SK-MEL-5 (cell line): Measurements from ENCODE around the gene ARRDC1. TPM values are rescaled to one million over a fixed set of nuclear protein-coding genes. Genes with fewer than 3 reads are reported as not detected.
A peak's percentile ranks its signal among the peaks of the same experiment; 100 is the strongest.
"Not testable (repeated sequence)": the region's sequence is repeated elsewhere in the genome, so short reads cannot be mapped to it uniquely, and the experiment has no call there.

ENCODE experiments used
- DNase-seq: peaks from one replicate; pipeline ENCODE4 v3.0.0-alpha.2; 2016; ENCODE audit warnings: low read depth, low spot score
- in situ Hi-C: cut with HindIII; loops from 2 replicates; pipeline ENCODE4 v1.10.0; 2016; ENCODE audit warnings: low sequenced_read_pairs, high pct_unique_total_duplicates, low pct_unique_long_range_greater_than_20kb
- polyA plus RNA-seq, 2 experiments: library from polyadenylated mRNA; depleted of rRNA; stranded (reverse); fragments of >200 nt; gene quantifications; 2 replicates each; pipeline ENCODE4 v1.2.3, GENCODE V29; 2015
- total RNA-seq: library from RNA; depleted of rRNA; stranded (reverse); fragments of >200 nt; shearing (Covaris generic); gene quantifications from 2 replicates; pipeline ENCODE4 v1.2.3, GENCODE V29; 2014; rRNA removed

ARRDC1 gene, protein sequence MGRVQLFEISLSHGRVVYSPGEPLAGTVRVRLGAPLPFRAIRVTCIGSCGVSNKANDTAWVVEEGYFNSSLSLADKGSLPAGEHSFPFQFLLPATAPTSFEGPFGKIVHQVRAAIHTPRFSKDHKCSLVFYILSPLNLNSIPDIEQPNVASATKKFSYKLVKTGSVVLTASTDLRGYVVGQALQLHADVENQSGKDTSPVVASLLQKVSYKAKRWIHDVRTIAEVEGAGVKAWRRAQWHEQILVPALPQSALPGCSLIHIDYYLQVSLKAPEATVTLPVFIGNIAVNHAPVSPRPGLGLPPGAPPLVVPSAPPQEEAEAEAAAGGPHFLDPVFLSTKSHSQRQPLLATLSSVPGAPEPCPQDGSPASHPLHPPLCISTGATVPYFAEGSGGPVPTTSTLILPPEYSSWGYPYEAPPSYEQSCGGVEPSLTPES
- 24.4 and 28.2 TPM in 2 replicates for total RNA-seq
- 27.9 and 30.8 TPM in 2 replicates for polyA plus RNA-seq (2015; cell fraction: cytosol; rRNA removed)
- polyA plus RNA-seq (2015; cell fraction: nucleus; rRNA removed) = 199 and 232 TPM in 2 replicates

- peak; percentile 82 for DNase-seq
- in situ Hi-C loops = no loop called here
Measured at GRCh38 chr9:137605121-137606004, at the start of gene ARRDC1. Gene ARRDC1 (plus strand): TSS chr9:137605686. CDS start chr9:137605718, 32 bp downstream.

GRCh38 chr9:137556069-137556838, 49.2 kb upstream of the ARRDC1 start:
- in situ Hi-C loops = no loop called here
- no peak for DNase-seq

- no peak for DNase-seq
Measured at GRCh38 chr9:137558127-137558526, 47.4 kb upstream of the ARRDC1 start.

DNA sequence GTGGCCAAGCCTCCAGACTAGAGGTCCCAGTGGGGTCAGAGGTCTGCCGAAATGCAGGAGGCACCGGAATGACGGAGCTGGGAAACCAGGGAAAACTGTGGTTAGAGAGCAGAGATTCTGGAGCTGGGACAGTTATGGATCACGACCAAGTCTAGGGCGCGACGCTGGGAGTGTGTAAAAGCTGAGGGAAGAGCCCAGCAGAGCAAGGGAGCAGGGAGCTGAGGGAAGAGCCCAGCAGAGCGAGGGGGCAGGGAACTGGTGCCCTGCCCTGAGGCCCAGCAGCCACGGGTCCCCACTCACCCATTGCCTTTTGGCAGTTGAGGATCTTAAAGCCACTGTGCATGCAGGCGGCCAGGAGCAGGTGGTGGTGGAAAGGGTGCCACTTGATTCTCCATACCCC, 41.4 kb upstream of the ARRDC1 start:
- no peak for DNase-seq
- in situ Hi-C loops = no loop called here

More at GRCh38 chr9:137558127-137558526, 47.4 kb upstream of the ARRDC1 start:
- in situ Hi-C loops = no loop called here

GRCh38 chr9:137564817-137565411, 40.6 kb upstream of the ARRDC1 start:
- in situ Hi-C loops = no loop called here
- DNase-seq = no peak

DNA sequence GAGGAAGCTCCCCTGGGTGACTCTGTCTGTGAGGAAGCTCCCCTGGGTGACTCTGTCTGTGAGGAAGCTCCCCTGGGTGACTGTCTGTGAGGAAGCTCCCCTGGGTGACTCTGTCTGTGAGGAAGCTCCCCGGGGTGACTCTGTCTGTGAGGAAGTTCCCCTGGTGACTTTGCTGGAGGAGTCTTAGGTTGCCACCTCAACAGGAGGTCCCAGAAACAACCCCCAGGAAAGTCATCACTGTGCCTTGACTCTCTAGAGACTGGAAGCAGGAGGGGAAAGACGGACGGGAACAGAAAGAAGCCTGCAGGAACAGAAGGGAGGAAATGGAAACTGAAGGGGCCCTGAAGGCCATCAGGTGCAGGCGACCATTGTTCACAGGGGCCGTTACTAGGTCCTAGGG, 37.0 kb upstream of the ARRDC1 start:
- in situ Hi-C loops, DNase-seq: not testable (repeated sequence)

DNA sequence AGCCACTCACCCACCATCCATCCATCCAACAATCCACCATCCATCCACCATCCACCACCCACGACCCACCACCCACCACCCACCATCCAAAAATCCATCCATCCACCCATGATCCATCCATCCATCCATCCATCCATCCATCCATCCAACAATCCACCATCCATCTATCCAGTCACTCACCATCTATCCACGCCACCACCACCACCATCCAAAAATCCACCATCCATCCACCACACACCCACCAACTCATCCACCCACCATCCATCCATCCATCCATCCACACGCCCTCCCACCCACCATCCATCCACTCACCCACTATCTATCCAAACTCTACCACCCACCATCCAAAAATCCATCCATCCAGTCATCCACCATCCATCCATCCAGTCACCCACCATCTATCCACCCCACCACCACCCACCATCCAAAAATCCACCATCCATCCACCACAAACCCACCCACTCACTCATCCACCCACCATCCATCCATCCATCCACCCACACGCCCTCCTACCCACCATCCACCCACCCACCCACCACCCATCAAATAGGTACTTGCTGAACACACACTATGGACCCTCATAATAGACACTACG, 35.8 kb upstream of the ARRDC1 start:
- in situ Hi-C loops = no loop called here
- no peak for DNase-seq

- DNase-seq = no peak
- in situ Hi-C loops = no loop called here
Measured at GRCh38 chr9:137570566-137570965, 34.9 kb upstream of the ARRDC1 start.

DNA sequence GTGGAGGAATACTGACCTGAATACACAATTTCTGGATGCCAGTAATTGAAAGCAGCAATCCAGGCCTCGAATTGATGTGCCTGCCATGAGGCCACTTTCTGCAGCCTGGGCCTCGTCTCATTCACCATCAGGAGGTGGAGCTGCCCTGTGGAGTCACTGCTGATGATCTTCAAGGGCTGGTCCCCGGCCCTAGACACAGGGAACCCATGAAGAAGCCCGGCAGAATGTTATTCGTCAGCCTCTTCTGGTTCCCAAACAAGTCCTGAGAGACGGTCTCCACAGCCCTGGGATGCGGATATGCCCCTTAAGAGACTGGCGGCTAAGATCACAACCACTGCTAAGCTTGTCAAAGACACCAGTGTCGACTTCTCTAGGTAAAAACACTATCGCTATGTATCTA, 31.3 kb upstream of the ARRDC1 start:
- in situ Hi-C loops = no loop called here
- no peak for DNase-seq

DNA sequence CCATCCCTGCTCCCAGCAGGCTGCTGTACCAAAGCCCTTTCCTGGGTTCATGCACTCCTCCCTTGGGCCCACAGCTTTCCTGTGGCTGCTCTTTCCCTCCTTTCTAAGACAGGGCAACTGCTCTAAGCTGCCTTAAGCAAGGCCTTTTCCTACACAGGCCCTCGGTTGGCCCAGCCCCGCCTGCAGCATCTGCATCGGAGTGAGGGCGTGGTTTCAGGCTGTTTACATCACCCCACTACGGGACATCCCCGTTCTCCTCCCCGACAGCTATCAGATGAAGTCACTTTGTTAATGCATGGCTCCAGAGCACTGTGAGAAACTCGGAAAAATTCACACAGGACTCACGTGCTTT, 30.1 kb upstream of the ARRDC1 start:
- in situ Hi-C loops = no loop called here

GRCh38 chr9:137575716-137576411, 29.6 kb upstream of the ARRDC1 start:
- DNase-seq = peak; percentile 31
- in situ Hi-C loops = no loop called here

More for the DNA sequence above, 30.1 kb upstream of the ARRDC1 start:
- DNase-seq = no peak

DNA sequence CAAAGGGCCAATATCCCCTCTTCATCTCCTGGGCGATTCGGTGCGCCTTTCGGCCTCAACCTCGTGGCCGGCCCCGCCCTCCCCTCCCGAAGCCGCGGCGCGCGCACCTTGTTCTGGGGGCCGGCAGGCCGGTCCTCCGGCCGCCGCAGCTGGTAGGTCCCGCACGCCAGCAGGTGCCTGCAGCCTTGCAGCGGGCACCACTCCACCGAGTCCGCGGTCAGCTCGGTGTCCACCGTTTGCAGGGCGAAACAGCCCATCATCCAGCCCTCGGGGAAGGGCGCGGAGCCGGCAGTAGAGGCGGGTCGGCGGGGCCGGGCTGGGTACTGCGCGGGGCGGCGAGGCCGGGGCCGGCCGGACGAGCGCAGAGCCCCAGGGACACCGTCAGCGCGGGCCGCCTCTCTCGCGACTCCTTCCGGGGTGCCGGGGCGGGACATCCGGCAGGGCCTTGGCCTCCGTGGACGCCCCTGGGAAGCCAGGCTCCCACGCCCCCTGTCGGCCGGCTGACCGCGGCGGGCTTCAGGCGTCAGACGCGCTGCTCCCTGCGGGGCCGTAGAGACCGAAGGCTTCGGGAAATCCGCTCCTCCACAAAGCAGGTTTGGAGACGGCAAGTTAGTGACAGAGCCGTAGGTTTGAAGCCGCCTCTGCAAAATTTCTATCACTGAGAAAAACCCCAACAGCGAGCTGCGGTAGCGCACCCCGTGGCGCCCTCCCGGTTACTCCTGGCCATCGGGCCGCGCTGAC, 26.8 kb upstream of the ARRDC1 start, which contains the start of gene DPH7:
DPH7 (minus strand) TSS at position 408 of the 741 bp plus-strand sequence; CDS start at position 260, 148 bp downstream.
- DNase-seq = peak; percentile 93
- in situ Hi-C loops = no loop called here

DNA sequence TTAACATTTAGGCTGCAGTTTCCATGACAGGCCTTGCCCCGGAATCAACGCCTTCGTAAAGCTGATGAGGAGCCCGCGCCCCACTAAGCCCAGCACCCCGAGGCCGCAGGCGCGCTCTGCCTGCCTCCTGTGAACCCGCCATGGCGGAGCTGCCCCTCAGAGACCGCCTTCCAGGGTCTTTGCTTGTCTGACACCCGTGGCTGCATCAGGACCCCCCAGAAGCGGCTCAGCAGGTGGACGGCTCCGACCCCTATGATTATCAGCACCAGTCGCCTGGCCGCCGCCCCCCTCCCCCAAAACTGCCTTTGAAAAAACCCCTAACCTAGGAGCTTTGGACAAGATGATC, 26.3 kb upstream of the ARRDC1 start:
- in situ Hi-C loops = no loop called here
- DNase-seq = no peak

GRCh38 chr9:137580209-137580953, 25.1 kb upstream of the ARRDC1 start:
- no peak for DNase-seq
- in situ Hi-C loops = no loop called here

DNA sequence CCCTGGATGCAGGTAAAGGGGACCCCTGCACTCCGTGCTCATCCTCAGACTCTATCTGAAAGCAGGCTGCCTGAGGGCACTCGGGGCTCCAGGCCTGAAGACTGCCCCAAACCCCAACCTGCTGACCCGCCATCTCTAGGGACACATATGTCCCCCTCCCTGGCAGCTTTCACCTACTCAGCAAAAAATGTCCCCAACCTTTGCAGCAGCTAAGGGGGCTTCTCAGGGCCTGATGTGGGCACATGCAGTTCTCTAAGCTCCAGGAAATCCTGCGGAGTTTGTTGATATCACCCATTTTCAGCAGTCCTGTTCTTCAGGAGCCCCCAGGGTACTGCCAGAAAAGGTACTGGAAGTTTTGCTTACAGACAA, 24.5 kb upstream of the ARRDC1 start:
- DNase-seq = no peak
- in situ Hi-C loops = no loop called here
